ENCODE data around the gene ESRRB. TPM values are rescaled to one million over a fixed set of nuclear protein-coding genes. Genes with fewer than 3 reads are reported as not detected.

The ESRRB gene
- polyA plus RNA-seq, result 0.18 TPM
- long read RNA-seq, donor 1, result 0 reads
- long read RNA-seq, donor 2, result 0 reads
- long read RNA-seq, donor 3, result 0 reads
- long read RNA-seq, donor 4, result 0 reads
- long read RNA-seq, donor 5, result 0 reads
- long read RNA-seq, donor 6, partial matches to known transcripts, result 0 of 1 reads
- long read RNA-seq, donor 6, other reads (novel, unspliced or antisense), result 0 of 1 reads
- long read RNA-seq, donor 7, result 0 reads
- long read RNA-seq, donor 8, partial matches to known transcripts, result 0 of 1 reads
- long read RNA-seq, donor 8, other reads (novel, unspliced or antisense), result 0 of 1 reads
- long read RNA-seq, donor 9, result 0 reads
- long read RNA-seq, donor 10, result 0 reads
- long read RNA-seq, donor 11, result 0 reads

GRCh38 chr14:76375947-76376404 lies at the start of gene ESRRB:
Gene ESRRB, plus strand, starts transcription at chr14:76376137. Its CDS starts 265 bp downstream, at chr14:76376402.
- no peak within 1 kb of the TSS for H3K4me3 ChIP-seq (ENCODE audit: low read length)

DNA sequence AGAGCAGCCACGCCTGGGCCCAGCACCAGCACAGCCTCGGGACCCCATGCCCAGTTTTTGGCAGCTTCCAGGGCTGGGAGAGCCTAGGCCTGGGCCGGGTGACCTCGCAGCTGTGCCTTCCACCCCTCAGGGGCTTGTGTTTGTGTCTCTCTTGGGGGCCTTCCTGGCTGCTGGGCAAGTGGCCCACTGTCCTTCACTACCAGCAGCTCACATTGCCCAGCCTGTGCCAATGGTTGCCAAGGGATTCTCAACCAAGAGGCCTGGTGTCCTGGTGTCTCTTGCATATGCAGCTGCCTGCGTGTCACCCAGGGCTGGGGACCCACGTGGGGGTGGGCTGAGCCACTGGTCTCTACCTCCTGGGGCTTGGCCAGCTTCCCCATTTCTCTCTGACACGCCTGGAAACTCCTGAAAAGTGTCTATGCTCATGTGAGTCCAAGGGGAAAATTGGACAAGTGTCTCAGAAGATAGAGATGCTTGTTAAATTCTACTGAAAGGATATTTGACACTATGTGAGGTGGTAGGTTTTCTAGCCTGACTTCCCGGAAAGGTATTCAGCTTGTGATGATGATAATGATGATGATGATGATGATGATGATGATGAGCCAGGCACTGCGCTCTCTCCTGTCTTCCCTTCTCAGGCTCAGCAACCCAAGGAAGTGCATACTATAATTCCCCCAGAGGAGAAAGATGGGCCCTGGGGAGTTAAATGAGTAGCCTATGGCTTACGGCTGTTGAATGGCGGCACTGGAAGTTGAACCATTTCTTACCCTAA lies 48.8 kb upstream of the ESRRB start:
- Histone ChIP-seq H3K9me3 (ENCODE audit: control insufficient read depth, low read depth, low read length) (no peaks in the 10 kb centered on the region), H3K4me1 (ENCODE audit: control insufficient read depth, insufficient read depth, low read length) (no peaks in the 10 kb centered on the region), H3K4me3 (ENCODE audit: low read length) (no peak overlapping the region), H3K27me3 (ENCODE audit: control insufficient read depth, insufficient read depth, low read length) (peaks cover 49% of the 10 kb centered on the region), H3K27ac (ENCODE audit: low read length) (no peak overlapping the region), H3K36me3 (ENCODE audit: control insufficient read depth, insufficient read depth, low read length) (no peaks in the 10 kb centered on the region)
- WGBS (ENCODE audit: insufficient coverage, low lambda C conversion rate), result no CpG with 5 or more reads among the region's 11 CpGs
- DNase-seq, result no peak

More at GRCh38 chr14:76375947-76376404, at the start of gene ESRRB:
- no peaks in the 10 kb centered on the region for H3K9me3 ChIP-seq (ENCODE audit: control insufficient read depth, low read depth, low read length)
- H3K36me3 ChIP-seq (ENCODE audit: control insufficient read depth, insufficient read depth, low read length), result no peaks in the 10 kb centered on the region
- no peak within 1 kb of the TSS for H3K27ac ChIP-seq (ENCODE audit: low read length)
- no CpG with 5 or more reads among the region's 29 CpGs for WGBS (ENCODE audit: insufficient coverage, low lambda C conversion rate)
- DNase-seq, result peak in 1 of 2 donors; percentile 27
- H3K27me3 ChIP-seq (ENCODE audit: control insufficient read depth, insufficient read depth, low read length), result peaks cover 87% of the 10 kb centered on the region
- H3K4me1 ChIP-seq (ENCODE audit: control insufficient read depth, insufficient read depth, low read length), result no peaks in the 10 kb centered on the region

GRCh38 chr14:76328457-76329137 lies 47.3 kb upstream of the ESRRB start:
- Histone ChIP-seq H3K9me3 (ENCODE audit: control insufficient read depth, low read depth, low read length) (no peaks in the 10 kb centered on the region), H3K36me3 (ENCODE audit: control insufficient read depth, insufficient read depth, low read length) (no peaks in the 10 kb centered on the region), H3K27ac (ENCODE audit: low read length) (no peak overlapping the region), H3K27me3 (ENCODE audit: control insufficient read depth, insufficient read depth, low read length) (peaks cover 49% of the 10 kb centered on the region), H3K4me3 (ENCODE audit: low read length) (no peak overlapping the region), H3K4me1 (ENCODE audit: control insufficient read depth, insufficient read depth, low read length) (no peaks in the 10 kb centered on the region)
- DNase-seq, result no peak
- 40% methylated on average over 1 of the region's 8 CpGs for WGBS (ENCODE audit: insufficient coverage, low lambda C conversion rate)

GRCh38 chr14:76329154-76329928 lies 46.6 kb upstream of the ESRRB start:
- H3K4me1 ChIP-seq (ENCODE audit: control insufficient read depth, insufficient read depth, low read length), result no peaks in the 10 kb centered on the region
- no peak for DNase-seq
- H3K4me3 ChIP-seq (ENCODE audit: low read length), result no peak overlapping the region
- H3K27ac ChIP-seq (ENCODE audit: low read length), result no peak overlapping the region
- peaks cover 42% of the 10 kb centered on the region for H3K27me3 ChIP-seq (ENCODE audit: control insufficient read depth, insufficient read depth, low read length)
- no peaks in the 10 kb centered on the region for H3K9me3 ChIP-seq (ENCODE audit: control insufficient read depth, low read depth, low read length)
- no peaks in the 10 kb centered on the region for H3K36me3 ChIP-seq (ENCODE audit: control insufficient read depth, insufficient read depth, low read length)
- no CpG with 5 or more reads among the region's 27 CpGs for WGBS (ENCODE audit: insufficient coverage, low lambda C conversion rate)

GRCh38 chr14:76329951-76330350 lies 46.0 kb upstream of the ESRRB start:
- Histone ChIP-seq H3K36me3 (ENCODE audit: control insufficient read depth, insufficient read depth, low read length) (no peaks in the 10 kb centered on the region), H3K4me3 (ENCODE audit: low read length) (no peak overlapping the region), H3K9me3 (ENCODE audit: control insufficient read depth, low read depth, low read length) (no peaks in the 10 kb centered on the region), H3K27me3 (ENCODE audit: control insufficient read depth, insufficient read depth, low read length) (peaks cover 40% of the 10 kb centered on the region), H3K4me1 (ENCODE audit: control insufficient read depth, insufficient read depth, low read length) (no peaks in the 10 kb centered on the region), H3K27ac (ENCODE audit: low read length) (no peak overlapping the region)
- no CpG with 5 or more reads among the region's 12 CpGs for WGBS (ENCODE audit: insufficient coverage, low lambda C conversion rate)
- DNase-seq, result no peak

- WGBS (ENCODE audit: insufficient coverage, low lambda C conversion rate), result 70% methylated on average over 2 of the region's 17 CpGs
- no peaks in the 10 kb centered on the region for H3K9me3 ChIP-seq (ENCODE audit: control insufficient read depth, low read depth, low read length)
These were observed 45.3 kb upstream of the ESRRB start for GRCh38 chr14:76330411-76331327.

DNA sequence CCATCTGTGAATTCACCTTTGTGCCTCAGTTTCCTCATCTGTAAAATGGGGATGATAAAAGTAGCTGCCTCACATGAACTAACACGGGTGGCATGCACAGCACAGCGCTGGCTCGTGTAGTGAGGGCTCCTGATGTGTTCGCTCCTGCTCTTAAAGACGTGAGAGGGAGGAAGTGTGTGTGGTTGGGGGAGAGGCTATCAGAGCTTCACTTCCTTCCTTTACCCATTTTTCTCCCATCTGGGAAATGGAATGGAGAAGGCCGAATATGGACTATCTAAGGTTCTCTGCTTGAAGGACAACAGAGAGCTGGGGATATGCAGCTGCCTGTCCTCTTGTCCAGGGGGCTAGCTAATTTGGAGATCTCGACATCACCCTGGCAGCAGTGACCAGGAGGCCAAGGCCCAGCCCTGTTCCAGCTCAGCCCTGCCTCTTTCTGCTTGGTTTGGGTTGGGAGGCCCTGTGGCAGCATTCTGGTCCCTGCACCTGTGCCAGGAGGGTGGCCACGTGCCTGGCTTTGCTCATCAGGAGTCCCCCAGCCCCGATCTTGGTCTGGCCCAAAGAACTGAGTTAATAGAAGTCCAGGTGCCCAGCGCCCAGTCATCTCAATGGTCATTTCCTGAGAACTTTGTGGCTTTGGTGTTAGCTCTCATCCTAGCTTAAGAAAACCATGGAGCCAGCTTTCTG lies 44.5 kb upstream of the ESRRB start:
- Histone ChIP-seq H3K4me1 (ENCODE audit: control insufficient read depth, insufficient read depth, low read length) (no peaks in the 10 kb centered on the region), H3K4me3 (ENCODE audit: low read length) (no peak overlapping the region), H3K9me3 (ENCODE audit: control insufficient read depth, low read depth, low read length) (no peaks in the 10 kb centered on the region), H3K27me3 (ENCODE audit: control insufficient read depth, insufficient read depth, low read length) (peaks cover 40% of the 10 kb centered on the region), H3K36me3 (ENCODE audit: control insufficient read depth, insufficient read depth, low read length) (no peaks in the 10 kb centered on the region), H3K27ac (ENCODE audit: low read length) (no peak overlapping the region)
- DNase-seq, result no peak
- WGBS (ENCODE audit: insufficient coverage, low lambda C conversion rate), result no CpG with 5 or more reads among the region's 10 CpGs

More at GRCh38 chr14:76330411-76331327, 45.3 kb upstream of the ESRRB start:
- Histone ChIP-seq H3K4me3 (ENCODE audit: low read length) (no peak overlapping the region), H3K36me3 (ENCODE audit: control insufficient read depth, insufficient read depth, low read length) (no peaks in the 10 kb centered on the region), H3K27ac (ENCODE audit: low read length) (no peak overlapping the region), H3K4me1 (ENCODE audit: control insufficient read depth, insufficient read depth, low read length) (no peaks in the 10 kb centered on the region), H3K27me3 (ENCODE audit: control insufficient read depth, insufficient read depth, low read length) (peaks cover 40% of the 10 kb centered on the region)
- no peak for DNase-seq

DNA sequence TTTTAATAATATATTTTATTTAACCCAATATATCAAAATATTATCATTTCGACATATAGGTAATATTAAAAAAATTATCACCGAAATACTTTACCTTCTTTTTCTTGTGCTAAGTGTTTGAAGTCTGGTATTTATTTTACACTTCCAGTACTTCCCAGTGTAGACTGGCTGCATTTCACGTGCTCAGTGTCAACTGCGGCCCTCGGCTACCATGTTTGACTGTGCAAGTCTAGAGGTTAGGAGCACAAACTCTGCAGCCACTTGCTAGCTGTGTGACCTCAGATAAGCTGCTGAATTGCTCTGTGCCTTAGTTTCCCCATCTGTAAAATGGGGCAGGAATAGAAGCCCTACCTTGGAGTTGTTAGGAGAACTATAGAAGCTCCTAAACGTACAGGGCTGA lies 42.3 kb upstream of the ESRRB start:
- Histone ChIP-seq H3K9me3 (ENCODE audit: control insufficient read depth, low read depth, low read length) (no peaks in the 10 kb centered on the region), H3K36me3 (ENCODE audit: control insufficient read depth, insufficient read depth, low read length) (no peaks in the 10 kb centered on the region), H3K27ac (ENCODE audit: low read length) (no peak overlapping the region), H3K4me1 (ENCODE audit: control insufficient read depth, insufficient read depth, low read length) (no peaks in the 10 kb centered on the region), H3K4me3 (ENCODE audit: low read length) (no peak overlapping the region), H3K27me3 (ENCODE audit: control insufficient read depth, insufficient read depth, low read length) (peaks cover 43% of the 10 kb centered on the region)
- no peak for DNase-seq
- 94% methylated on average over 2 of the region's 6 CpGs for WGBS (ENCODE audit: insufficient coverage, low lambda C conversion rate)

DNA sequence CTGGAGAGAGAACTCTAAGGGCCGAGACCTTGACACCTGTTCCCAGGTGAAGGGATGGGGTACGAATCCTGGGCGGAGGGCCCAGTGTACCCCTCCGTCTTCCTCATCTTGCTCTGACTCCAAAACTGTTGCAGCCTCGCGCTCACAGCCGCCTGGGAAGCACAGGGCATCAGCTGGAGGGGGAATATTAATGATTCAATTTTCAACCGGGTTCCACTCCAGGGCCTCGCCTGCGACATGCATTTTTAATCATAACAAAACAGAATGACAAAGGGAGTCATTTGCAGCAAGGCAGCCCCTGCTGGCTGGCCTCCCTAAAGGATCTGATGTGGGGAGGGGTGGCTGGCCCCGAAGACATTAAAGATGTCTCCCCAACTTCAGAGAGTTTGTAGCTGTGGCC lies 41.6 kb upstream of the ESRRB start:
- H3K27ac ChIP-seq (ENCODE audit: low read length), result no peak overlapping the region
- no peaks in the 10 kb centered on the region for H3K9me3 ChIP-seq (ENCODE audit: control insufficient read depth, low read depth, low read length)
- H3K27me3 ChIP-seq (ENCODE audit: control insufficient read depth, insufficient read depth, low read length), result peaks cover 37% of the 10 kb centered on the region
- no peak overlapping the region for H3K4me3 ChIP-seq (ENCODE audit: low read length)
- no peaks in the 10 kb centered on the region for H3K4me1 ChIP-seq (ENCODE audit: control insufficient read depth, insufficient read depth, low read length)
- DNase-seq, result no peak
- WGBS (ENCODE audit: insufficient coverage, low lambda C conversion rate), result no CpG with 5 or more reads among the region's 11 CpGs
- H3K36me3 ChIP-seq (ENCODE audit: control insufficient read depth, insufficient read depth, low read length), result no peaks in the 10 kb centered on the region
